Caki2 (cell line): ENCODE data around the gene GPR45. TPM values are rescaled to one million over a fixed set of nuclear protein-coding genes. Genes with fewer than 3 reads are reported as not detected.
"Not testable (repeated sequence)": the region's sequence is repeated elsewhere in the genome, so short reads cannot be mapped to it uniquely, and the experiment has no call there.

Experiments
- DNase-seq: peaks from one replicate; pipeline ENCODE4 v3.0.0-alpha.2; 2015; ENCODE audit warnings: low read depth
- in situ Hi-C: cut with HindIII; loops from 2 replicates; pipeline ENCODE4 v1.10.0; 2016; ENCODE audit warnings: low sequenced_read_pairs, low pct_unique_long_range_greater_than_20kb, mixed read lengths
- total RNA-seq: library from RNA; depleted of rRNA; stranded (reverse); fragments of >200 nt; shearing (Covaris generic); gene quantifications from 2 replicates; pipeline ENCODE4 v1.2.3, GENCODE V29; 2014; ENCODE audit warnings: low replicate concordance

GPR45 gene
- total RNA-seq, 1 experiment from 2014 or later, result 0.17 TPM

- in situ Hi-C loops, result no loop called here
- no peak for DNase-seq
These were observed 8.3 kb downstream of the GPR45 start for GRCh38 chr2:105249891-105250290.

GRCh38 chr2:105251016-105251648, 9.6 kb downstream of the GPR45 start:
- in situ Hi-C loops, DNase-seq: not testable (repeated sequence)

- no peak for DNase-seq
- in situ Hi-C loops, result no loop called here
These were observed 10.7 kb downstream of the GPR45 start for GRCh38 chr2:105252271-105252670.

GRCh38 chr2:105254531-105255210, 13.1 kb downstream of the GPR45 start:
- no peak for DNase-seq
- in situ Hi-C loops, result no loop called here

GRCh38 chr2:105255979-105256378, 14.4 kb downstream of the GPR45 start:
- no peak for DNase-seq
- in situ Hi-C loops, result no loop called here

DNA sequence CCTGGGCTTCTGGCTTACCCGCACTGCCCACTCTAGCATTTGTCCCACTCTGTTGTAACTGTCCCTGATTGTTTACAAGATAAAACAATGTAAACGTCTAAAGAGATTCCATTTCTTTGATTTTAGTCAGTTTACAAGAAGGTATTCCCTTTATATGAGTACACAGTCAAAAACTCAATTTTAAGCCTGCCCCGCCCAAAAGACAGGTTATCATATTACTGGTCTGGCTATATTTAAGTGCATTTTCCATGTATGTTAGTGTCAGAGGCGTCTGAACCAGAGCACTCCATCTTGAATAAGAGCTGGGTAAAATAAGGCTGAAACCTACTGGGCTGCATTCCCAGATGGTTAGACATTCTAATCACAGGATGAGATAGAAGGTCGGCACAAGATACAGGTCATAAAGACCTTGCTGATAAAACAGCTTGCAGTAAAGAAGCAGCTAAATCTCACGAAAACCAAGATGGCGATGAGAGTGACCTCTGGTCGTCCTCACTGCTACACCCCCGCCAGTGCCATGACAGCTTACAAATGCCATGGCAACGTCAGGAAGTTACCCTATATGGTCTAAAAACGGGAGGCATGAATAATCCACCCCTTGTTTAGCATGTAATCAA, 15.0 kb downstream of the GPR45 start:
- no peak for DNase-seq

GRCh38 chr2:105257981-105258380, 16.4 kb downstream of the GPR45 start:
- no peak for DNase-seq
- in situ Hi-C loops, result no loop called here

More for the DNA sequence above, 15.0 kb downstream of the GPR45 start:
- in situ Hi-C loops, result no loop called here

GRCh38 chr2:105258835-105259350, 17.4 kb downstream of the GPR45 start:
- in situ Hi-C loops, result no loop called here

DNA sequence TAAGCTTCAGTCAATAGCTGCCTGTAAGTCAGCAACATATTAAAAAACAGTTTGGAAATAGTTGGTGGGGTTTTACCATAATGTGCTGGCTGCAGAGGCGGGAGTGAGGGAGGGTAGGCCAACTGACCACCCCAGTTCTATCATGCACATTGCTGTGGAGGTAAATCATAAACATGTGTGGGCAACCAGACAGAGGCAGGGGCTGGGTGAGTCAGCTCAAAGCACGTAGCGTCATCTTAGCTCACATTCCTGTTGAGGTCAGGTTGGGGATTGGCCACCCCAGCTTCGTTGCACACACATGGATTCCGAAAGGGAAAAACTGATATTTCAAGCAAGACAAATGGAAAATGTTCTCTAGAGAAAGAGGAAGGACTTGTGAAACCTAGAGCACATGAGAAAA, 19.5 kb downstream of the GPR45 start:
- DNase-seq, result peak; percentile 77
- in situ Hi-C loops, result no loop called here

More at GRCh38 chr2:105258835-105259350, 17.4 kb downstream of the GPR45 start:
- DNase-seq, result no peak

GRCh38 chr2:105262651-105263091, 21.1 kb downstream of the GPR45 start:
- in situ Hi-C loops, result no loop called here
- DNase-seq, result peak; percentile 60

DNA sequence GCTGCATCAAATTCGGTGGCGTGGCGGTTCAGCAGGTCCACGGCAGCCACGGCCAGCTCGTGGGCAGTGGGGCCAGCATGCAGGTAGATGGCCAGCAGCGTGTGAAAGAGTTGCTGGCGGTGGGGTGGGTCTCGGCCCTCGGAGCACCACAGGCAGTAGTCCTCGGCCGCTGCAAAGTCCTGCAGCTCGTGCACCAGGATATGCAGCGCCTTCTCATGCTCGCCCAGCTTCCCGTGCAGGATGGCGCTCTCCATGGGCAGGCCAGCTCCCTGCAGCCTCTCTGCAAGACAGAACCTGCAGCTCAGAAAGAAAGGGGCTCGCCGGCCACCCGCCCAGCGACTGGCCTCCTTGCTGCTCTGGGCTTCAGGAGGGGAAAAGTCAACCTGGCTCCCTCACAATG, 27.9 kb downstream of the GPR45 start:
- no peak for DNase-seq
- in situ Hi-C loops, result no loop called here

DNA sequence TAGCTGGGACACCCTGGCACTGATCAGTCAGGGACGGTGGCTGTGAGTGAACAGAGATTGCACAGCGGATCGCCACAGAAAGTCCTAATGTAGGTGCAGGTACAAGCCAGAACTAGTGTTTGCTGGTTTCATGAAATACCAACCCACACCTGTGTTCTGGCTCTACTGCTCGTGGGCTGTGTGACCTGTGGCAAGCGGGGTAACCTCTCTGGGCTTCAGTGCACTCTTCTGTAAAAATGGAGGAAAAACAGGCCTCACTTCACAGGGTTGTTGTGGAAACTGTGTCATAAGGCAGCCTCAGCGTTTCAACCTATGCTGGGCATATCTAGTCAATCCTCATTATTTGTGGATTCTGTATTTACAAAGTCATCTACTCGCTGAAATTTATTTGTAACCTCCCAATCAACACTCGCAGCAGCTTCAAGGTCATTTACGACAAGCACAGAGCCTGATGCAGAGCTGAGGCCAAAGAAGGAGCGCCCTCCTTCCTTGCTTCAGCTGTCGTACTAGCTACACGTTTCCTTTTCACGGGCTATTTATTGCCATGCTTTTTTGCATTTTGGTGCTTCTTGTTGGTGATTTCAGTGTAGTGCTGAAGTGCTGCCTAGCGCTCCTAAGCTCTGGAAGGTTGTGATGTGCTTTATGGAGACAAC, 30.0 kb downstream of the GPR45 start:
- no peak for DNase-seq
- in situ Hi-C loops, result no loop called here

- no peak for DNase-seq
- in situ Hi-C loops, result no loop called here
These were observed 30.6 kb downstream of the GPR45 start for GRCh38 chr2:105272176-105272575.

- no peak for DNase-seq
- in situ Hi-C loops, result no loop called here
These were observed 32.5 kb downstream of the GPR45 start for GRCh38 chr2:105274046-105274445.

DNA sequence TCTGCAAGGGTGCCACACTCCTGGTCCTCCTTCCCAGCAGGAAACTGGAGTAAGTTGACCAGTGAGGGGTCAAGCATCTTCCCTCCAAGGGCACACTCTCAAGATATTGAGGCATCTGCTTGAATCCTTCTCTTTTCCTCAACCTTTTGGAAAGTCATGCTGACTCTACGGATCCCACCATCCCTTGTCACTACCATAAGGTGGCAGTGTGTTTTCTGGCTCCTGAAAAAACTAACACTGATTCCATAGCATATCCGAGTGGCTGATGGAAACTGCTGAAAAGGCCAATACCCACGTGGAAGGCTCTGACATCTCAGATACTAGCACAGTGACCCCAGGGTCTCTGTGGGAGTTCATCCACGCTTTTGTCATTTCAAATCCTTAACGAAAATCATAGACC, 37.1 kb downstream of the GPR45 start:
- peak; percentile 64 for DNase-seq
- in situ Hi-C loops, result no loop called here

- in situ Hi-C loops, result no loop called here
- DNase-seq, result peak; percentile 18
These were observed 37.6 kb downstream of the GPR45 start for GRCh38 chr2:105279126-105279525.

DNA sequence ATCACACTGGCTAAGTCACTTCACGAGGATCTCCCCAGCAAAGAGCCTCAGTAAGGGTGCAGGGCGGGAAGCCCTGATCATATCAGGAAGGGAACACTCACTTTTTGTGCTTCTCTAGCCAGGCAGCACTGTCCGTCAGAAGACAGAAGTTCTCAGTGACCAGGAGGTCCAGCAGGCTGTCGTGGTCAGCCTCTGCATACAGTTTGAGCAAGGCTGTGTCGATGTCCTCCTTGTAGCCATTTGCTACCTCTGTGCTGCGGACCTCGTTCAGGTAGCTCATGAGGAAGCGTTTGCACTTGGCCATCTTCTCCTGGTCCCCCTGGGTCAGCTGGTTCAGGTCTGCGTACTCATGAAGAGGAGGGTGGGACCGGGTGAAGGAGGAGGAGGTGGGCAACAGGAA, 38.7 kb downstream of the GPR45 start:
- DNase-seq, result no peak

GRCh38 chr2:105283532-105283931, 42.0 kb downstream of the GPR45 start:
- in situ Hi-C loops, result no loop called here
- no peak for DNase-seq

More for the DNA sequence above, 38.7 kb downstream of the GPR45 start:
- in situ Hi-C loops, result no loop called here

DNA sequence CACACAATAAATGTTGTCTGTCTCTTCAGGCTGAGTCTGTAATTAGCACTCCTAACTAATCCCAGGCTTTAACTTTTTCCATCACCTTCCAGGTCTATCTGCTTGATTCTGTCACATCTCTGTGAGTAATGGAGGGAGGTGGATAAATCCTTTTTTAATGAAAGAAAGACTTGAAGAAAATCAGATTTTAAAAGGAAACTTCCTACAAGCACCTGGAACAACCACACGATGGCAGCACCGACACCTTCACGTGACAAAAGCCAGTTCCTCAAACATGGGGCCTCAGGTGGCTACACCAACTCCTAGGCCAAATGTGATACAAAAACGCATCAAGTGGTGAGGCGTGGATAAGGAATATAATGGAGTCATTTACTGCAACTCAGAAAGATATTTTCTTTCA, 46.1 kb downstream of the GPR45 start:
- in situ Hi-C loops, result no loop called here
- DNase-seq, result peak; percentile 14
